Choroid plexus epithelial cell (primary cell): ENCODE data around the gene LNX2.
A peak's percentile ranks its signal among the peaks of the same experiment; 100 is the strongest.

Experiments
- DNase-seq: peaks from one replicate; pipeline ENCODE4 v3.0.0-alpha.2; 2010; ENCODE audit warnings: low read depth
- H3K4me3 ChIP-seq: 2 replicates; pipeline ENCODE4 v1.5.1; 2011; ENCODE audit warnings: low read depth, mild to moderate bottlenecking, control low read depth, low read length, moderate library complexity
- CTCF ChIP-seq: conservative IDR thresholded peaks from 2 replicates; pipeline ENCODE4 v1.5.1; 2011; ENCODE audit warnings: low read depth, mild to moderate bottlenecking, control low read depth, inconsistent platforms, low read length, moderate library complexity

The LNX2 gene

GRCh38 chr13:27556109-27556508 is 64.2 kb downstream of the LNX2 start:
- peak; percentile 30 for TF ChIP-seq CTCF
- DNase-seq = peak; percentile 73
- no peak overlapping the region for H3K4me3 ChIP-seq

GRCh38 chr13:27551562-27551961 is 68.8 kb downstream of the LNX2 start:
- no peak overlapping the region for H3K4me3 ChIP-seq
- no peak for DNase-seq
- TF ChIP-seq CTCF = no peak

GRCh38 chr13:27549406-27549981 is 70.8 kb downstream of the LNX2 start:
- TF ChIP-seq CTCF = no peak
- DNase-seq = no peak
- H3K4me3 ChIP-seq = no peak overlapping the region

GRCh38 chr13:27542220-27542619 is 78.1 kb downstream of the LNX2 start:
- no peak overlapping the region for H3K4me3 ChIP-seq
- DNase-seq = no peak
- TF ChIP-seq CTCF = no peak

- H3K4me3 ChIP-seq = no peak overlapping the region
- DNase-seq = no peak
- TF ChIP-seq CTCF = no peak
Measured at GRCh38 chr13:27541386-27541785, 78.9 kb downstream of the LNX2 start.

GRCh38 chr13:27536361-27537101 is 83.8 kb downstream of the LNX2 start:
- DNase-seq = no peak
- no peak for TF ChIP-seq CTCF
- no peak overlapping the region for H3K4me3 ChIP-seq

- TF ChIP-seq CTCF = no peak
- no peak for DNase-seq
- no peak overlapping the region for H3K4me3 ChIP-seq
Measured at GRCh38 chr13:27535546-27535945, 84.8 kb downstream of the LNX2 start.
